Left ventricle myocardium inferior (tissue), 1 donor: ENCODE results near the gene EGFL7. TPM values are rescaled to one million over a fixed set of nuclear protein-coding genes. Genes with fewer than 3 reads are reported as not detected.
A peak's percentile ranks its signal among the peaks of the same experiment; 100 is the strongest.
"Not testable (repeated sequence)": the region's sequence is repeated elsewhere in the genome, so short reads cannot be mapped to it uniquely, and the experiment has no call there.

Source experiments
- DNase-seq: peaks from one replicate; pipeline ENCODE4 v3.0.0-alpha.2; 2020
- H3K27ac ChIP-seq: fragments of 200-600 bp; replicated peaks from 2 replicates; pipeline ENCODE4 v1.8.0; 2021
- H3K27me3 ChIP-seq: fragments of 200-600 bp; 2 replicates; pipeline ENCODE4 v1.8.0; 2021; ENCODE audit warnings: low read depth
- H3K36me3 ChIP-seq: fragments of 200-600 bp; 2 replicates; pipeline ENCODE4 v1.8.0; 2021
- H3K4me1 ChIP-seq: fragments of 200-600 bp; 2 replicates; pipeline ENCODE4 v1.8.0; 2021
- H3K4me3 ChIP-seq: fragments of 200-600 bp; 2 replicates; pipeline ENCODE4 v1.8.0; 2021; ENCODE audit warnings: mild to moderate bottlenecking, moderate library complexity
- H3K9me3 ChIP-seq: fragments of 200-600 bp; replicated peaks from 2 replicates; pipeline ENCODE4 v1.8.0; 2021
- CTCF ChIP-seq: fragments of 200-600 bp; IDR thresholded peaks from 2 replicates; pipeline ENCODE4 v1.8.0; 2021; ENCODE audit warnings: antibody characterized with exemption, mild to moderate bottlenecking, borderline replicate concordance
- intact Hi-C: fragments of 100-400 bp; cut with micrococcal nuclease; formaldehyde crosslinking; loops from one replicate; pipeline ENCODE4 v1.11.0; 2022
- total RNA-seq: library from RNA; stranded (reverse); fragmentation: NEBNext Ultra II Directional; extraction: Animal tissue kit (Norgen Biotek cat#: 25700); gene quantifications from one replicate; pipeline ENCODE4 v1.2.1, GENCODE V29; 2021
- donor health status: DM: no; HTN: yes; CAD: no; lungs with severe emphysema.

EGFL7 gene
- total RNA-seq, 1 donor from 2014 or later: 81.5 TPM

GRCh38 chr9:136705564-136705963 lies 42.8 kb downstream of the EGFL7 start:
- Histone ChIP-seq H3K9me3 (no peaks in the 10 kb centered on the region), H3K27me3 (peaks cover 12% of the 10 kb centered on the region), H3K27ac (no peak overlapping the region), H3K4me3 (no peak overlapping the region), H3K4me1 (peaks cover 8% of the 10 kb centered on the region), H3K36me3 (no peaks in the 10 kb centered on the region)
- no peak for DNase-seq
- TF ChIP-seq CTCF: no peak
- intact Hi-C loops: no loop called here

- no peaks in the 10 kb centered on the region for H3K27me3 ChIP-seq
- intact Hi-C loops: no loop called here
- no peaks in the 10 kb centered on the region for H3K36me3 ChIP-seq
- H3K9me3 ChIP-seq: no peaks in the 10 kb centered on the region
- H3K4me3 ChIP-seq: no peak overlapping the region
- peaks cover 8% of the 10 kb centered on the region for H3K4me1 ChIP-seq
- TF ChIP-seq CTCF: no peak
- no peak for DNase-seq
- no peak overlapping the region for H3K27ac ChIP-seq
Measured at GRCh38 chr9:136707011-136707410, 44.3 kb downstream of the EGFL7 start.

- no peaks in the 10 kb centered on the region for H3K27me3 ChIP-seq
- no peaks in the 10 kb centered on the region for H3K36me3 ChIP-seq
- no peaks in the 10 kb centered on the region for H3K9me3 ChIP-seq
- H3K27ac ChIP-seq: no peak overlapping the region
- H3K4me1 ChIP-seq: peaks cover 15% of the 10 kb centered on the region
- H3K4me3 ChIP-seq: no peak overlapping the region
- no peak for DNase-seq
- TF ChIP-seq CTCF: no peak
- intact Hi-C loops: no loop called here
Measured at GRCh38 chr9:136707849-136708517, 45.3 kb downstream of the EGFL7 start.

- Histone ChIP-seq H3K36me3 (no peaks in the 10 kb centered on the region), H3K27me3 (no peaks in the 10 kb centered on the region), H3K4me1 (peaks cover 31% of the 10 kb centered on the region), H3K4me3 (no peak overlapping the region), H3K9me3 (no peaks in the 10 kb centered on the region), H3K27ac (no peak overlapping the region)
- no peak for DNase-seq
- no peak for TF ChIP-seq CTCF
- intact Hi-C loops: no loop called here
Measured at GRCh38 chr9:136709454-136710109, 46.9 kb downstream of the EGFL7 start.

GRCh38 chr9:136710543-136710942 lies 47.8 kb downstream of the EGFL7 start:
- peaks cover 40% of the 10 kb centered on the region for H3K4me1 ChIP-seq
- H3K27ac ChIP-seq: peak overlapping the region; percentile 6
- no peak overlapping the region for H3K4me3 ChIP-seq
- H3K9me3 ChIP-seq: no peaks in the 10 kb centered on the region
- no peaks in the 10 kb centered on the region for H3K36me3 ChIP-seq
- no peak for TF ChIP-seq CTCF
- no peaks in the 10 kb centered on the region for H3K27me3 ChIP-seq
- no peak for DNase-seq
- intact Hi-C loops: no loop called here

GRCh38 chr9:136711219-136711648 lies 48.5 kb downstream of the EGFL7 start:
- Histone ChIP-seq H3K4me3 (peak overlapping the region; percentile 81), H3K27ac (peak overlapping the region; percentile 65), H3K4me1 (peaks cover 44% of the 10 kb centered on the region)
- H3K9me3 ChIP-seq, H3K36me3 ChIP-seq, H3K27me3 ChIP-seq, intact Hi-C loops, DNase-seq: not testable (repeated sequence)
